AG04449 (cell line): Measurements from ENCODE around the gene C11orf97.
"Not testable (repeated sequence)": the region's sequence is repeated elsewhere in the genome, so short reads cannot be mapped to it uniquely, and the experiment has no call there.

Source experiments
- CTCF ChIA-PET: fragments of 350-600 bp; formaldehyde crosslinking; extraction: SDS; loops from one replicate; lab custom pipeline; 2021; ENCODE audit warnings: antibody characterized with exemption; lab: Yijun Ruan, JAX
- POLR2A ChIA-PET: fragments of 400-600, 350-600 bp; formaldehyde crosslinking; extraction: SDS; loops from one replicate; lab custom pipeline; 2020; ENCODE audit warnings: antibody characterized with exemption, inconsistent platforms; lab: Yijun Ruan, JAX
- DNase-seq: peaks from one replicate; pipeline ENCODE4 v3.0.0-alpha.2; 2010; ENCODE audit warnings: low read depth, low spot score
- H3K4me3 ChIP-seq: 2 replicates; pipeline ENCODE4 v1.5.1; 2011; ENCODE audit warnings: low read depth, mild to moderate bottlenecking, control low read depth, low read length
- TF ChIP-seq, protein P1 (sequence below): IDR thresholded peaks from one replicate; pipeline ENCODE4 v1.5.1; 2011; ENCODE audit warnings: mild to moderate bottlenecking, moderate library complexity, low read length, control low read depth, inconsistent platforms; ENCODE audit not compliant: insufficient read depth; ENCODE audit errors: missing control alignments

Gene C11orf97

DNA sequence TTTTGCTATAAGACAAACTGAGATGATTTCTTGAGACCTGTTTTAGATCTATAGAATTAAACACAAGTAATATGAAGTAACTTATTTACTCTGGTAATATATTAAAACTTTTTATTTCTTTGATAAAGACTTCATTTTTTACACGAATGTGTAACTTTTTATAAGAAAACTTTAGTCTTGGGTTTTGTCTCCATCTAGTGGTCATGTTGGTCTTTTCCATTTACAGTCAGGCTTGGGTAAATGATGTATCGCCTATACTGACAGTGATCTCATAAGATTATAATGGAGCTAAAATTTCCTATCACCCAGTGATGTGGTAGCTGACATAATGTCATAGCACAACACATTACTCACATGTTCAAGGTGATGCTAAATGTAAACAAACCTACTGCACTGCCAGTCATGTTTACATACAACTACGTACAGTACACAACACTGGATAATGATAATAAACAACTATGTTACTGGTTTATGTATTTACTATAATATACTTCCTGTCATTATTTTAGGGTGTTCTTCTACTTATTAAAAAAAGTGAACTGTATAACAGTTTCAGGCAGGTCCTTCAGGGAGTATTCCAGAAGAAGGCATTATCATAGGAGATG lies 7.5 kb upstream of the C11orf97 start:
- POLR2A ChIA-PET, result interaction anchor here (1.0 kb wide), 1 partner anchor 765 kb away, joined by 7 read pairs; no protein-coding TSS in a partner anchor
- no peak for DNase-seq
- H3K4me3 ChIP-seq, result no peak overlapping the region
- TF ChIP-seq, protein P1, sequence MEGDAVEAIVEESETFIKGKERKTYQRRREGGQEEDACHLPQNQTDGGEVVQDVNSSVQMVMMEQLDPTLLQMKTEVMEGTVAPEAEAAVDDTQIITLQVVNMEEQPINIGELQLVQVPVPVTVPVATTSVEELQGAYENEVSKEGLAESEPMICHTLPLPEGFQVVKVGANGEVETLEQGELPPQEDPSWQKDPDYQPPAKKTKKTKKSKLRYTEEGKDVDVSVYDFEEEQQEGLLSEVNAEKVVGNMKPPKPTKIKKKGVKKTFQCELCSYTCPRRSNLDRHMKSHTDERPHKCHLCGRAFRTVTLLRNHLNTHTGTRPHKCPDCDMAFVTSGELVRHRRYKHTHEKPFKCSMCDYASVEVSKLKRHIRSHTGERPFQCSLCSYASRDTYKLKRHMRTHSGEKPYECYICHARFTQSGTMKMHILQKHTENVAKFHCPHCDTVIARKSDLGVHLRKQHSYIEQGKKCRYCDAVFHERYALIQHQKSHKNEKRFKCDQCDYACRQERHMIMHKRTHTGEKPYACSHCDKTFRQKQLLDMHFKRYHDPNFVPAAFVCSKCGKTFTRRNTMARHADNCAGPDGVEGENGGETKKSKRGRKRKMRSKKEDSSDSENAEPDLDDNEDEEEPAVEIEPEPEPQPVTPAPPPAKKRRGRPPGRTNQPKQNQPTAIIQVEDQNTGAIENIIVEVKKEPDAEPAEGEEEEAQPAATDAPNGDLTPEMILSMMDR, result peak; percentile 26
- CTCF ChIA-PET, result interaction anchor here (0.6 to 8.7 kb wide), 36 partner anchors 10 to 729 kb away, joined by 3 to 147 read pairs (median 4); partner anchors contain the start of genes ANKRD49, MRE11 and PANX1

GRCh38 chr11:94506513-94506912 lies 5.7 kb upstream of the C11orf97 start:
- CTCF ChIA-PET, result interaction anchor here (0.6 to 8.7 kb wide), 8 partner anchors 10 to 631 kb away, joined by 3 to 147 read pairs (median 4); no protein-coding TSS in a partner anchor
- POLR2A ChIA-PET, H3K4me3 ChIP-seq: not testable (repeated sequence)

GRCh38 chr11:94507485-94507884 lies 4.8 kb upstream of the C11orf97 start:
- ChIA-PET POLR2A (no interaction called here), CTCF (interaction anchor here (1.4 to 8.7 kb wide), 4 partner anchors 12 to 612 kb away, joined by 5 to 147 read pairs (median 14); no protein-coding TSS in a partner anchor)
- TF ChIP-seq, protein P1, result no peak
- DNase-seq, result no peak
- H3K4me3 ChIP-seq, result no peak overlapping the region

More at GRCh38 chr11:94506513-94506912, 5.7 kb upstream of the C11orf97 start:
- not testable (repeated sequence) for DNase-seq

- H3K4me3 ChIP-seq, result no peak overlapping the region
Measured at GRCh38 chr11:94513091-94513490, 830 bp downstream of the C11orf97 start.

GRCh38 chr11:94515398-94515797 lies 3.1 kb downstream of the C11orf97 start:
- ChIA-PET CTCF (interaction anchor here (0.7 to 13.7 kb wide), 6 partner anchors 10 to 620 kb away, joined by 3 to 154 read pairs (median 6); no protein-coding TSS in a partner anchor), POLR2A (no interaction called here)
- no peak overlapping the region for H3K4me3 ChIP-seq
- TF ChIP-seq, protein P1, result no peak
- DNase-seq, result no peak

More at GRCh38 chr11:94513091-94513490, 830 bp downstream of the C11orf97 start:
- POLR2A ChIA-PET, result interaction anchor here (0.8 kb wide), 1 partner anchor 460 kb away, joined by 3 read pairs; the partner anchor contains the start of genes CWC15 and KDM4D
- CTCF ChIA-PET, result interaction anchor here (1.0 to 3.0 kb wide), 5 partner anchors 8 to 618 kb away, joined by 3 to 20 read pairs (median 9); no protein-coding TSS in a partner anchor
- no peak for DNase-seq
- TF ChIP-seq, protein P1, result no peak

DNA sequence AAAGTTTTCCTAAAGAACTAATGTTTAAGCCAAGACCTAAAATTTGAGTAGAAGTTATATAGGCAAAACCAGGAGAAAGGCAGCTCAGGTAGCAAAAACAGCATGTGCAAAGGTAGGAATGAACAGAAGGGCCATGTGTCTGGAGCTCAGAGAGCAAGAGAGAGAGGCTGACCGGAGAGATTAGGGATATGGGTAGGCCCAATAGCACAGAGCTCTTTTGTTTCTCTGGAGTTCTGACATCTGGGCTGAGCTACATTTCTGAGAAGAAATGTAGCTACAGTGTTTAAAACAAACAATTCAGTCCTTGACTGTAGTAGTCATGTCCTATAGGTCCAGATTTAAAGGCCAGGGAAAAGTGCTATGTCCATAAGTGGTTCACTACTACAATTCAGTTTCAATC lies 4.5 kb downstream of the C11orf97 start:
- H3K4me3 ChIP-seq, result no peak overlapping the region
- ChIA-PET CTCF (interaction anchor here (0.6 to 13.7 kb wide), 12 partner anchors 10 to 622 kb away, joined by 3 to 270 read pairs (median 5); no protein-coding TSS in a partner anchor), POLR2A (no interaction called here)
- TF ChIP-seq, protein P1, result no peak
- no peak for DNase-seq
